Left lung (tissue), 10 donors: ENCODE results near the gene EPHA10. TPM values are rescaled to one million over a fixed set of nuclear protein-coding genes. Genes with fewer than 3 reads are reported as not detected.

Source experiments
- ATAC-seq: fragments of 200-7000 bp; cut with Tn5 transposase; one replicate; pipeline ENCODE4 v1.9.1; 2020; ENCODE audit warnings: moderate library complexity
- DNase-seq, 4 donors: peaks; one replicate each; pipeline ENCODE4 v3.0.0-alpha.2; 2013 to 2020
- H3K27ac ChIP-seq, 2 donors: fragments of 200-600 bp; sonication (generic) in 1 of 2; one replicate each; pipeline versions ENCODE4 v1.5.0 to v1.8.0; 2020 to 2021
- H3K27me3 ChIP-seq, 2 donors: fragments of 200-600 bp; sonication (generic) in 1 of 2; one replicate each; pipeline versions ENCODE4 v1.5.0 to v1.8.0; 2020 to 2021
- H3K36me3 ChIP-seq, 2 donors: fragments of 200-600 bp; sonication (generic) in 1 of 2; one replicate each; pipeline versions ENCODE4 v1.5.0 to v1.8.0; 2020 to 2021
- H3K4me1 ChIP-seq, 2 donors: fragments of 200-600 bp; one replicate each; pipeline ENCODE4 v1.8.0; 2021
- H3K4me3 ChIP-seq, 2 donors: fragments of 200-600 bp; sonication (generic) in 1 of 2; one replicate each; pipeline versions ENCODE4 v1.5.0 to v1.8.0; 2020 to 2021; ENCODE audit warnings: mild to moderate bottlenecking in 1 of 2
- H3K9me3 ChIP-seq, 2 donors: fragments of 200-600 bp; sonication (generic) in 1 of 2; one replicate each; pipeline versions ENCODE4 v1.5.0 to v1.8.0; 2020 to 2021
- intact Hi-C, 2 donors: fragments of 100-400 bp; cut with DNase I; formaldehyde crosslinking; loops; one replicate each; pipeline versions ENCODE4 v1.11.2 to v1.14.2; 2022
- polyA plus RNA-seq, 6 donors: library from polyadenylated mRNA; unstranded; fragments of 120-200 nt; gene quantifications; one replicate each; pipeline ENCODE4 v1.2.1, GENCODE V29; 2013; ENCODE audit not compliant: insufficient read length in 6 of 6
- total RNA-seq, 2 donors: library from RNA; stranded (reverse); fragmentation: NEBNext Ultra II Directional; extraction: Animal tissue kit (Norgen Biotek cat#: 25700); gene quantifications; one replicate each; pipeline ENCODE4 v1.2.1, GENCODE V29; 2021
- TF ChIP-seq, protein P1 (sequence below), 2 donors: fragments of 200-600 bp; sonication (generic) in 1 of 2; IDR thresholded peaks; one replicate each; pipeline versions ENCODE4 v1.5.0 to v1.8.0; 2021; ENCODE audit warnings: antibody characterized with exemption in 2 of 2
- donor health status: DM: no; HTN: yes; CAD: no.
- donor health status: DM: no; HTN: no; CAD: no.

EPHA10 gene
- total and polyA plus RNA-seq, 8 donors = 0.13 to 3.2 (median 0.22) TPM

GRCh38 chr1:37752583-37753471 lies 12.1 kb downstream of the EPHA10 start:
- H3K9me3 ChIP-seq = no peaks in the 10 kb centered on the region
- H3K27ac ChIP-seq = no peak overlapping the region
- H3K4me1 ChIP-seq = no peaks in the 10 kb centered on the region
- H3K27me3 ChIP-seq = peaks cover 25 to 96% of the 10 kb centered on the region in 2 donors
- intact Hi-C loops = no loop called here
- peak overlapping the region; percentile 15 to 26 for H3K4me3 ChIP-seq
- DNase-seq (peak in 2 of 4 donors; percentile 11 to 84), ATAC-seq (peak; percentile 75)
- TF ChIP-seq, protein P1, sequence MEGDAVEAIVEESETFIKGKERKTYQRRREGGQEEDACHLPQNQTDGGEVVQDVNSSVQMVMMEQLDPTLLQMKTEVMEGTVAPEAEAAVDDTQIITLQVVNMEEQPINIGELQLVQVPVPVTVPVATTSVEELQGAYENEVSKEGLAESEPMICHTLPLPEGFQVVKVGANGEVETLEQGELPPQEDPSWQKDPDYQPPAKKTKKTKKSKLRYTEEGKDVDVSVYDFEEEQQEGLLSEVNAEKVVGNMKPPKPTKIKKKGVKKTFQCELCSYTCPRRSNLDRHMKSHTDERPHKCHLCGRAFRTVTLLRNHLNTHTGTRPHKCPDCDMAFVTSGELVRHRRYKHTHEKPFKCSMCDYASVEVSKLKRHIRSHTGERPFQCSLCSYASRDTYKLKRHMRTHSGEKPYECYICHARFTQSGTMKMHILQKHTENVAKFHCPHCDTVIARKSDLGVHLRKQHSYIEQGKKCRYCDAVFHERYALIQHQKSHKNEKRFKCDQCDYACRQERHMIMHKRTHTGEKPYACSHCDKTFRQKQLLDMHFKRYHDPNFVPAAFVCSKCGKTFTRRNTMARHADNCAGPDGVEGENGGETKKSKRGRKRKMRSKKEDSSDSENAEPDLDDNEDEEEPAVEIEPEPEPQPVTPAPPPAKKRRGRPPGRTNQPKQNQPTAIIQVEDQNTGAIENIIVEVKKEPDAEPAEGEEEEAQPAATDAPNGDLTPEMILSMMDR (IDR thresholded peaks at IDR 0.05) = no peak
- no peaks in the 10 kb centered on the region for H3K36me3 ChIP-seq

DNA sequence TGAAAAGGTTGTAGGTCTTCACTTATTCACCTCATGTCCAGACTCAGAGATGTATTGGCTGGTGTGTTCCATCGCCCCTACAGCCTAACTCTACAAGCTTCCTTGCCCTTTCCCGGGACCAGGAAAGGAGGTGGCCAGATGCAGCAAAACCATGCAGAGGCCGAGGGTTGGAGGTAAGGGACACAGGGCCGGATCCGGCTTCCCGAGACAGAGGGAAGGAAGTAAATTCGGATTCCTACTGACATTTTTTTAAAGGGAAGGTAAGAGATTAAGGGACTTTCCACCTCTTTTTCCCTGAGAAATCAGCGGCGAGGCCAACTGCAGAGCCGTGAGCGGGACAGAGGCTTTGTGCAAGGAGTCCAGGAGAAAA lies 12.7 kb downstream of the EPHA10 start:
- Histone ChIP-seq H3K9me3 (no peaks in the 10 kb centered on the region), H3K27me3 (peaks cover 25 to 96% of the 10 kb centered on the region in 2 donors), H3K4me3 (peak overlapping the region; percentile 15 to 26), H3K4me1 (no peaks in the 10 kb centered on the region), H3K27ac (no peak overlapping the region), H3K36me3 (no peaks in the 10 kb centered on the region)
- intact Hi-C loops = no loop called here
- no peak for ATAC-seq
- DNase-seq = no peak
- TF ChIP-seq, protein P1 (IDR thresholded peaks at IDR 0.05) = no peak

DNA sequence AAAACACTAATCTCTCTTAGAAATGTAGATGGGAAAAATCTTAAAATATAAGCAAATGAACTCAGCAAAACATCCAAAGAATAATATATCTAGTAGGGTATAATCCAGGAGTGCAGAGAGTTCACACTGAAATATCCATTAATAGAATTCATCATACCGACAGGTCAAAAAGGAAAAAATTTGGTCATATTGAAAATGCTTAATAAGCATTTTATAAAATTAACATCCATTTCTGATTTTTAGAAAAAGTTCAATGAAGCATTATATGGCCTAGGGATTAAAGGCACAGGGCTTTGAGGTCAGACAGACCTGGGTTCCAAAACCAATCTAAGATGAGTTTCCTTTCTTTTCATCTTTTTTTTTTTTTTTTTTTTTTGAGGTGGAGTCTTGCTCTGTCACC lies 16.4 kb downstream of the EPHA10 start:
- Histone ChIP-seq H3K4me1 (no peaks in the 10 kb centered on the region), H3K36me3 (no peaks in the 10 kb centered on the region), H3K27me3 (peaks cover 17 to 85% of the 10 kb centered on the region in 2 donors), H3K27ac (no peak overlapping the region), H3K9me3 (peaks cover 0 to 7% of the 10 kb centered on the region in 2 donors), H3K4me3 (no peak overlapping the region)
- intact Hi-C loops = no loop called here
- DNase-seq (no peak), ATAC-seq (no peak)
- TF ChIP-seq, protein P1 (IDR thresholded peaks at IDR 0.05) = no peak

GRCh38 chr1:37746806-37747205 lies 18.1 kb downstream of the EPHA10 start:
- Histone ChIP-seq H3K27ac (no peak overlapping the region), H3K27me3 (peaks cover 5 to 74% of the 10 kb centered on the region in 2 donors), H3K4me1 (no peaks in the 10 kb centered on the region), H3K9me3 (peaks cover 0 to 7% of the 10 kb centered on the region in 2 donors), H3K36me3 (no peaks in the 10 kb centered on the region), H3K4me3 (no peak overlapping the region)
- DNase-seq (no peak), ATAC-seq (no peak)
- TF ChIP-seq, protein P1 (IDR thresholded peaks at IDR 0.05) = no peak
- intact Hi-C loops = no loop called here

GRCh38 chr1:37741662-37742061 lies 23.3 kb downstream of the EPHA10 start:
- H3K27me3 ChIP-seq = peaks cover 0 to 52% of the 10 kb centered on the region in 2 donors
- H3K4me1 ChIP-seq = no peaks in the 10 kb centered on the region
- H3K27ac ChIP-seq = no peak overlapping the region
- TF ChIP-seq, protein P1 (IDR thresholded peaks at IDR 0.05) = no peak
- no peak overlapping the region for H3K4me3 ChIP-seq
- ATAC-seq (no peak), DNase-seq (no peak)
- H3K9me3 ChIP-seq = peaks cover 0 to 2% of the 10 kb centered on the region in 2 donors
- intact Hi-C loops = no loop called here
- no peaks in the 10 kb centered on the region for H3K36me3 ChIP-seq
